GM12872 (cell line): ENCODE measurements around the gene GPR132.

ENCODE experiments used
- TF ChIP-seq, protein P1 (sequence below): IDR thresholded peaks from 3 replicates; pipeline ENCODE4 v1.5.1; 2011; ENCODE audit warnings: low read depth, mild to moderate bottlenecking, low read length, moderate library complexity; ENCODE audit not compliant: insufficient read depth

GPR132 gene

DNA sequence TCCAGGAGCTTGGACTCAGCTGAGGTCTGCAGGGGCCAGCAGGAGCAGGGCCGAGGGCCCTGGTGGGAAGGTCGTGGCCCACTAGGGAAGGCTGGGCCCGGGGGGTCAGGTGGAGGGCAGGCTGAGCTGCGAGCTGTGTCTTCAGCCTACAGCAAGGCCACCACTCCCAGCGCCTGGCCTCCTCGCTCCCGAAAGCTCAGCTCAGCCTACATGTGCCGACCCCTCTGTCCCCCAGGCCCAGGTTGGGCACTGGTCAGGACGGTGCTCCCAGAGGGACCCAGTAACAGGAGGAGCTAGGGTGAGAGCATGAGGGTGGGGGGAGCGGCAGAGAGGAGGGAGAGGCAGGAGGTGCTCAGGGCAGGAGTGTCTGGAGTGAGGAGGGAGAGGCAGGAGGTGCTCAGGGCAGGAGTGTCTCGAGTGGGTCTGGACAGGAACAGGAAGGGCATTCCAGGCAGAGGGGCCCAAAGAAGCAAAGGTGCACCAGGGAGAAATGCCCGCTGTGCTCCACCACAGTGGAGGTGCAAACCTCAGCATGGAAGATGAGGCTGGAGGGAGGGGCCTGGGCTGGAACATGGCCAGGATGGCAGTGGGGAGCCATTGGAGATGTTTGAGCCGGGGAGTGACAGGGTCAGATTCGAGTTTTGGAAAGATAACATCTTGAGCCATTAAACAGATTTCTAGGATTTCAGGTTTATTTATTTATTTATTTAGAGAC, 29.1 kb upstream of the GPR132 start:
- TF ChIP-seq, protein P1, sequence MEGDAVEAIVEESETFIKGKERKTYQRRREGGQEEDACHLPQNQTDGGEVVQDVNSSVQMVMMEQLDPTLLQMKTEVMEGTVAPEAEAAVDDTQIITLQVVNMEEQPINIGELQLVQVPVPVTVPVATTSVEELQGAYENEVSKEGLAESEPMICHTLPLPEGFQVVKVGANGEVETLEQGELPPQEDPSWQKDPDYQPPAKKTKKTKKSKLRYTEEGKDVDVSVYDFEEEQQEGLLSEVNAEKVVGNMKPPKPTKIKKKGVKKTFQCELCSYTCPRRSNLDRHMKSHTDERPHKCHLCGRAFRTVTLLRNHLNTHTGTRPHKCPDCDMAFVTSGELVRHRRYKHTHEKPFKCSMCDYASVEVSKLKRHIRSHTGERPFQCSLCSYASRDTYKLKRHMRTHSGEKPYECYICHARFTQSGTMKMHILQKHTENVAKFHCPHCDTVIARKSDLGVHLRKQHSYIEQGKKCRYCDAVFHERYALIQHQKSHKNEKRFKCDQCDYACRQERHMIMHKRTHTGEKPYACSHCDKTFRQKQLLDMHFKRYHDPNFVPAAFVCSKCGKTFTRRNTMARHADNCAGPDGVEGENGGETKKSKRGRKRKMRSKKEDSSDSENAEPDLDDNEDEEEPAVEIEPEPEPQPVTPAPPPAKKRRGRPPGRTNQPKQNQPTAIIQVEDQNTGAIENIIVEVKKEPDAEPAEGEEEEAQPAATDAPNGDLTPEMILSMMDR, result no peak

GRCh38 chr14:105093431-105094192, 28.4 kb upstream of the GPR132 start:
- TF ChIP-seq, protein P1, result peak; percentile 48

DNA sequence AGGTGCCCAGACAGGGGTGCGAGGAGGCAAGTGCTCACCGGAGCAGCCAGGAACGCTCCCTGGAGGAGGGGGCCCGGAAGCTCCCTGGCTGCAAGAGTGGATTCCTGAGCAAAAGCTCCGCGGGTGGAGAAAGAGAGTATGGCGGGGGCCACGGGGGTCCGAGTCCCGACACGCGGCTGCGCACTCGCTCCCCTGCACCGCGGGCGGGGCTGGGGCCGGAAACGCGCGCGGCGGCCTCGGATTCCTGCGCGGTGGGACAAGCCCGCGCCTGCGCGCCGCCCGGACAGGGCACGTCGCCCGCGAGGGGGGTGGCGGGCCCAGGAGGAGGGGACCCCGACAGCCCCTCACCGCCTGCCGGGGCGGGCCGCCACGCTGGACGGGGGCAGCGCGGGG, 27.8 kb upstream of the GPR132 start:
- TF ChIP-seq, protein P1, result no peak

DNA sequence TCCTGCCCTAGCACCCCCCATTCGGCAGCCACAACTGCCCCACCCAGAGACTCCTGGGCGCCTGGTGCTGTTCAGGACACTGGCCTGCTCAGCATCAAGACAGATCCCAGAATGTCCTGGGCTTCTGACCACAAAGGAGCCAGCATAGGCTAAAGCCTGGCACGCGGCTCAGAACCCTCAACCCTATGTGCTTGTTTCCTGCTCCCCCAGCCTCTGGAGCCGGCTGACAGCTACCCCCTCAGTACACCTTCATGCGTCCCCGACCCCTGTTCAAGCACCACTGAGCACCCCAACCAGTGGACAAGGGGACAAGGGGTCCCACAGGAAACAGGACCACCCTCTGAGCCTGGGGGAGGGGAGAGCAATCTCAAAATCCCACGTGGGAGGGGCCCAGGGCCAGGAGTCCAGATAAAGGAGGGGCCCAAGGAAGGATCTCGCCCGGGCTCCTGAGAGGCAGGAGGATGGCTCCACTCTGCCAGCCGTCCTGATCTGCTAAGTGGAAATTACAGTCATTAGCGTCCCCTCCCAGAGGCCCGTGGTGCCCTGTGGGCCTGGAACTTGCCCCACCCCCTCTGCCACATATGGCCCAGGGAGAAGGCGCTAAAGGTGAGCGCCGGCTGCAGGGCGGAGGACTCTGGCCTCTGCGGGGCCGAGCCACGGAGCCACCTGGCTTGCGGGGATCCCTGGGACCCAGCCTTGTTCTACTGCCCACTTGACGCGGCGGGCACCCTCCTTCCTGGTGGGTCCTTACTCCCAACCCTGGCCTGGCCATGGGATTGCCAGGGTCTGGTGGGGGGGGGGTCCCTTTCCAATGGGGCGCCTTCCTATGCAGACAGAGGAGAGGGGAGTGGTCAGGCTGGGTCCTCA, 27.2 kb upstream of the GPR132 start:
- TF ChIP-seq, protein P1, result no peak

DNA sequence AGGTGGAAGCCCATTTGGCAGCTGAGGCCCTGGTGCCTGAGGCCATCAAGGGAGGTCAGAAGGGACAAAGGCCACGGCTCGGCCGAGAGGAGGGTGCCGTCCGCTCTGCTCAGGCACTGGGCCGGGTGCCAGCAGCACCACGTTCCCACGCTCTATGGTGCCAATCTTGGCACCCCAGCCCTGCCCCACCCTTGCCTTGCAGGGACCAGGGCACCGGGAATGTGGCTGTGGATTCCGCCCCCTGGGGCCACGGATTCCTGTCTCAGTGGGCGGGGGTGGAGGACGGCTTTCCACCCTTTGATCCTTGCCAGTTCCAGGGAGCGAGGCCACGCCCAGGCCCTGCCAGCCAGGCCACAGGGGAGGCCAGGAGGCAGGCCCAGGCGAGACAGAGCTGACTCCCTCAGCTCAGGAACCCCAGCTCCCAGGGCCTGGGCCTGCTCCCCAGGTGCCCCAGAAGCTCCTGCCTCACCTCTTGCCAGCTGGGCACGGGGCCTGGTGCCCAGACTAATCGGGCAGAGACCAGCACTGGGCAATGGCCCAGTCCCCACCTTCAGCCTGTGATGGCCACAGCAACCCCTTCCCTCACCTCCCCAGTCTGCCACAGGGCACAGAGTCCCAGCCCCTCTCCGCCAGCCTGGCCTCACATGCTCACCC, 26.4 kb upstream of the GPR132 start:
- TF ChIP-seq, protein P1, result no peak

DNA sequence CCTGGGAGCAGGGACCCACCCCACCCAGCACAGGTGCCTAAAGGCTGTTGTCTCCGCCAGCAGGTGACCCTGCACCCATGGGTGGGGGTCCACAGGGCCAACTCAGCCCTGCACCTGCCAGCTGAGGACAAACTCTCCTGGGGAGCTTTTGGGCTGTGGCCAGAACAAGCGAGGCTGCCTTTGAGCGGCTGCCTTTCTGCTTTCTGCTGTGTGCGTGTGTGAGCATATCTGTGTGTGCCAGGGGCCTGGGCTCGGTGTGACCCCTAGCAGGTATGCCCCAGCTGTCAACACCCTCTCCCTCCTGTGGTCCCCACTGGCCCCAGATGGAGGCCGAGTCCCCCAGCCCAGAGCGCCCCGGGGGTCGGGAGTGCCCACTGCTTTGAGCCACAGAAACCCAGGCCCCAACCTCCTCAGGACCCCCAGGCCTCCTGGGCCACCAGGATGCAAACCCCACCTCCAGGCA, 25.9 kb upstream of the GPR132 start:
- TF ChIP-seq, protein P1, result no peak

DNA sequence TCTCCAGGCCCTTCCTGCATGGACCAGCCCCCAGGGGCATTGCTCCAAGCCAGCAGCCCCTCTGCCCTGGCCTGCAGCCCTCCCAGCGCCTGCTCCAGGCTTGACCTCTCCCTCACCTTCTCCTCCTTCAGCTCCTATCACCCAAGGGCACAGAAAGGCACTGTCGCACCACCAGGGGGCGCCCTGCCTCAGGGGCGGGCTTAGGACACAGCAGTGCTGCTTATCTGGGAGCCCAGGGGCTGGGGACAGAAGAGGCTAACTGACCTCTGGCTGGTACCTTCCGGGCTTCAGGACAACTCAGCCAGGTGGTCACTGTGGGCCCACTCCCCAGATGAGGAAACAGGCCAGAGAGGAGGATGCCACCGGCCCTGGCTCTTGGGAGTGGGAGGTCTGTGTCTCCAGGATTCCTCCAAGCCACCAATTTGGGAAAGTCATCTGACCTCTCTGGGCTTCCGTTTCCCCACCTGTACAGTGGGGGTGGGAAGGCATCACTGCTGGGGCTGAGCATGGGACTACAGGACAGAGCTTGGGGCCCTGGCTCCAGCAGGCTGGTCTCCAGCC, 25.3 kb upstream of the GPR132 start:
- TF ChIP-seq, protein P1, result peak; percentile 97
